HepG2 (cell line): ENCODE measurements around the gene MAJIN. TPM values are rescaled to one million over a fixed set of nuclear protein-coding genes. Genes with fewer than 3 reads are reported as not detected.

Source experiments
- FOSL2 ChIP-seq: sonication (generic); formaldehyde crosslinking; IDR thresholded peaks from 2 replicates; pipeline ENCODE4 v1.4.0; 2020; ENCODE audit warnings: missing genetic modification reagents
- GZF1 ChIP-seq: sonication (generic); formaldehyde crosslinking; IDR thresholded peaks from 2 replicates; pipeline ENCODE4 v1.5.1; 2020; ENCODE audit warnings: mild to moderate bottlenecking, missing genetic modification reagents
- KDM4B ChIP-seq: sonication (generic); formaldehyde crosslinking; IDR thresholded peaks from 2 replicates; pipeline ENCODE4 v1.4.0; 2020; ENCODE audit warnings: missing genetic modification reagents
- RXRA ChIP-seq: sonication (generic); formaldehyde crosslinking; IDR thresholded peaks from 2 replicates; pipeline ENCODE4 v1.5.1; 2020; ENCODE audit warnings: missing genetic modification reagents
- SMARCC2 ChIP-seq: fragments of 450-650 bp; IDR thresholded peaks from 2 replicates; pipeline ENCODE4 v1.6.1; 2017; ENCODE audit warnings: antibody characterized with exemption, mild to moderate bottlenecking
- ZBTB21 ChIP-seq: sonication (generic); formaldehyde crosslinking; IDR thresholded peaks from 2 replicates; pipeline ENCODE4 v1.4.0; 2020; ENCODE audit warnings: missing genetic modification reagents
- ZFP82 ChIP-seq: sonication (generic); formaldehyde crosslinking; IDR thresholded peaks from 2 replicates; pipeline ENCODE4 v1.5.1; 2020; ENCODE audit warnings: mild to moderate bottlenecking, missing genetic modification reagents, borderline replicate concordance
- ZKSCAN5 ChIP-seq: sonication (generic); formaldehyde crosslinking; IDR thresholded peaks from 2 replicates; pipeline ENCODE4 v1.5.1; 2020; ENCODE audit warnings: mild to moderate bottlenecking, missing genetic modification reagents
- ZNF10 ChIP-seq: sonication (generic); formaldehyde crosslinking; IDR thresholded peaks from 2 replicates; pipeline ENCODE4 v1.4.0; 2020; ENCODE audit warnings: mild to moderate bottlenecking, low read depth, missing genetic modification reagents, borderline replicate concordance
- ZNF124 ChIP-seq: sonication (generic); formaldehyde crosslinking; IDR thresholded peaks from 2 replicates; pipeline ENCODE4 v1.4.0; 2020; ENCODE audit warnings: missing genetic modification reagents
- ZNF546 ChIP-seq: sonication (generic); formaldehyde crosslinking; conservative IDR thresholded peaks from 2 replicates; pipeline ENCODE4 v1.8.1; 2023; ENCODE audit warnings: mild to moderate bottlenecking, missing genetic modification reagents
- ZNF678 ChIP-seq: sonication (generic); formaldehyde crosslinking; IDR thresholded peaks from 2 replicates; pipeline ENCODE4 v1.4.0; 2020; ENCODE audit warnings: mild to moderate bottlenecking, missing genetic modification reagents
- polyA plus RNA-seq, 8 experiments: library from polyadenylated mRNA; depleted of rRNA in 3 of 8; stranded (reverse) in 7 of 8; unstranded in 1 of 8; fragments of >200 nt; fragmentation: Illumina TruSeq in 4 of 8; extraction: Trizol in 4 of 8; gene quantifications; 2 replicates each; pipeline versions ENCODE4 v1.2.1 to v1.2.3, GENCODE V29; 2011 to 2016; ENCODE audit warnings: low read depth in 4 of 8, missing spikeins in 1 of 8, mixed read lengths in 1 of 8; ENCODE audit not compliant: insufficient read depth in 1 of 8
- total RNA-seq, 5 experiments: library from RNA; depleted of rRNA; stranded (reverse); fragments of >200 nt; fragmentation: Illumina TruSeq; extraction: Trizol; gene quantifications; 2 replicates each; pipeline ENCODE4 v1.2.3, GENCODE V29; 2016; ENCODE audit warnings: low read depth in 1 of 5
- TF ChIP-seq, protein P1 (sequence below): sonication (generic); formaldehyde crosslinking; IDR thresholded peaks from 2 replicates; pipeline ENCODE4 v1.4.0; 2020; ENCODE audit warnings: missing genetic modification reagents, mild to moderate bottlenecking, borderline replicate concordance
- TF ChIP-seq, protein P2 (sequence below): sonication (generic); formaldehyde crosslinking; IDR thresholded peaks from 2 replicates; pipeline ENCODE4 v1.9.0; 2022; ENCODE audit warnings: low read depth, missing genetic modification reagents
- TF ChIP-seq, protein P3 (sequence below): sonication (generic); formaldehyde crosslinking; IDR thresholded peaks from 2 replicates; pipeline ENCODE4 v1.4.0; 2020; ENCODE audit warnings: missing genetic modification reagents
- TF ChIP-seq, protein P4 (sequence below): sonication (generic); formaldehyde crosslinking; IDR thresholded peaks from 2 replicates; pipeline ENCODE4 v1.5.0; 2020; ENCODE audit warnings: mild to moderate bottlenecking, missing genetic modification reagents
- TF ChIP-seq, protein P5 (sequence below): sonication (generic); formaldehyde crosslinking; conservative IDR thresholded peaks from 2 replicates; pipeline ENCODE4 v1.4.0; 2020; ENCODE audit warnings: missing genetic modification reagents

The MAJIN gene
- total and polyA plus RNA-seq, 2 of the 13 experiments (the other 11 are each of a cell fraction or from before 2014, with no cell fraction given), result not detected

DNA sequence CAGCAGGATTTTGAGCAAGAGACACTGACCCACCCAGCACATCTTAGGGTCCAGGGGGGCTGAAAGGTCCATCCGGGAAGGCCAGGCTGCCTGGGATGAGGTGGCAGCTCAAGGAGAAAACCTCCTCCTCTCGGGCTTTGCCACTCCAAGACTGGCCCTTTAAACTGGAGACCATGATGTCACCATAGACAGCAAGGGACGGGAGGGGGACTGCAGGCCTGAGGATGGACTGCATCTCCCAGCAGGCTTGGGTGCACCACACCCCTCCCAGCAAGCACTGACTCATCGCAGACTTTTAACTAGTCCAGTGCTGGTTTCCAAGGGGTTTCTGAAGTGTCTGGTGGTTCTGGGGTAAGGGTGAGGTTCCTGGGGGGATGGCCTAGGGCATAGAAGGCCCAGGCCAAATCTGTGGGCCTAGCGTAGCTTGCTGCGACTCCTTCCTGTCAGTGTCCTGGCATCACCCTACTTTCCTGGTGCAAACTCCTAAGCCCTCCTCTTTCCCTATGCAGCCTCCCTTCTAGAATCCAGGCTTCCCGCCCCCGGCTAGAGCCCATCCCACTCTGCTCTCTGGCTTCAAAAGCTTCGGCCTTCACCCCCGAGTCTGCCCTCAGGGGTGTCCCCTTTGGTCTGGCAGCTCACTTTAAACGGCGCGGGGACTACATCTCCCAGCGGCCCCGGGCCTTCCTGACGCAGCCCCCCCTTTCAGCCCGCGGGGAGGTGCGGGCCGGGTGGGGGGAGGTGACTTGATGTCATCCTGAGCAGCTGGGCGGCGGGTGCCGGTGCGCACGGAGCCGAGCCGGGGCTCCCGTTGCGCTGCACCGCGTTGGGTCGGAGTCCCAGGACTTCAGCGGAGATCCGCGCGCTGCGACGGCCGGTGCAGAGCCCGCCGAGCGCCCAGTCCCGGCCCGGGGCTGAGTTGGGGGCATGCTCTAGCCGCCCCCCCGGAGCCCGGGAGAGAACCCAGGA is 47.7 kb downstream of the MAJIN start, which contains the start of gene PPP2R5B (continued):
- TF ChIP-seq, protein P1, sequence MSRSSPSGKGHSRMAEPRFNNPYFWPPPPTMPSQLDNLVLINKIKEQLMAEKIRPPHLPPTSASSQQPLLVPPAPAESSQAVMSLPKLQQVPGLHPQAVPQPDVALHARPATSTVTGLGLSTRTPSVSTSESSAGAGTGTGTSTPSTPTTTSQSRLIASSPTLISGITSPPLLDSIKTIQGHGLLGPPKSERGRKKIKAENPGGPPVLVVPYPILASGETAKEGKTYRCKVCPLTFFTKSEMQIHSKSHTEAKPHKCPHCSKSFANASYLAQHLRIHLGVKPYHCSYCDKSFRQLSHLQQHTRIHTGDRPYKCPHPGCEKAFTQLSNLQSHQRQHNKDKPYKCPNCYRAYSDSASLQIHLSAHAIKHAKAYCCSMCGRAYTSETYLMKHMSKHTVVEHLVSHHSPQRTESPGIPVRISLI (CRISPR knock-in tag), result no peak
- no peak for TF ChIP-seq SMARCC2
- no peak for TF ChIP-seq GZF1 (CRISPR knock-in tag)
- no peak for TF ChIP-seq ZNF546 (CRISPR knock-in tag)
- TF ChIP-seq ZNF10 (CRISPR knock-in tag), result no peak
- TF ChIP-seq ZBTB21 (CRISPR knock-in tag), result peak; percentile 42; the same call in 1 of the 2 replicates
- no peak for TF ChIP-seq ZKSCAN5
- TF ChIP-seq, protein P2, sequence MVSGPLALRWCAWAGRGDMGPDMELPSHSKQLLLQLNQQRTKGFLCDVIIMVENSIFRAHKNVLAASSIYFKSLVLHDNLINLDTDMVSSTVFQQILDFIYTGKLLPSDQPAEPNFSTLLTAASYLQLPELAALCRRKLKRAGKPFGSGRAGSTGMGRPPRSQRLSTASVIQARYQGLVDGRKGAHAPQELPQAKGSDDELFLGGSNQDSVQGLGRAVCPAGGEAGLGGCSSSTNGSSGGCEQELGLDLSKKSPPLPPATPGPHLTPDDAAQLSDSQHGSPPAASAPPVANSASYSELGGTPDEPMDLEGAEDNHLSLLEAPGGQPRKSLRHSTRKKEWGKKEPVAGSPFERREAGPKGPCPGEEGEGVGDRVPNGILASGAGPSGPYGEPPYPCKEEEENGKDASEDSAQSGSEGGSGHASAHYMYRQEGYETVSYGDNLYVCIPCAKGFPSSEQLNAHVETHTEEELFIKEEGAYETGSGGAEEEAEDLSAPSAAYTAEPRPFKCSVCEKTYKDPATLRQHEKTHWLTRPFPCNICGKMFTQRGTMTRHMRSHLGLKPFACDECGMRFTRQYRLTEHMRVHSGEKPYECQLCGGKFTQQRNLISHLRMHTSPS (CRISPR knock-in tag), result no peak
- TF ChIP-seq ZFP82 (CRISPR knock-in tag), result no peak
- TF ChIP-seq, protein P3, sequence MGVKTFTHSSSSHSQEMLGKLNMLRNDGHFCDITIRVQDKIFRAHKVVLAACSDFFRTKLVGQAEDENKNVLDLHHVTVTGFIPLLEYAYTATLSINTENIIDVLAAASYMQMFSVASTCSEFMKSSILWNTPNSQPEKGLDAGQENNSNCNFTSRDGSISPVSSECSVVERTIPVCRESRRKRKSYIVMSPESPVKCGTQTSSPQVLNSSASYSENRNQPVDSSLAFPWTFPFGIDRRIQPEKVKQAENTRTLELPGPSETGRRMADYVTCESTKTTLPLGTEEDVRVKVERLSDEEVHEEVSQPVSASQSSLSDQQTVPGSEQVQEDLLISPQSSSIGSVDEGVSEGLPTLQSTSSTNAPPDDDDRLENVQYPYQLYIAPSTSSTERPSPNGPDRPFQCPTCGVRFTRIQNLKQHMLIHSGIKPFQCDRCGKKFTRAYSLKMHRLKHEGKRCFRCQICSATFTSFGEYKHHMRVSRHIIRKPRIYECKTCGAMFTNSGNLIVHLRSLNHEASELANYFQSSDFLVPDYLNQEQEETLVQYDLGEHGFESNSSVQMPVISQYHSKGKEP (CRISPR knock-in tag), result no peak
- no peak for TF ChIP-seq ZNF678 (CRISPR knock-in tag)
- TF ChIP-seq, protein P4, sequence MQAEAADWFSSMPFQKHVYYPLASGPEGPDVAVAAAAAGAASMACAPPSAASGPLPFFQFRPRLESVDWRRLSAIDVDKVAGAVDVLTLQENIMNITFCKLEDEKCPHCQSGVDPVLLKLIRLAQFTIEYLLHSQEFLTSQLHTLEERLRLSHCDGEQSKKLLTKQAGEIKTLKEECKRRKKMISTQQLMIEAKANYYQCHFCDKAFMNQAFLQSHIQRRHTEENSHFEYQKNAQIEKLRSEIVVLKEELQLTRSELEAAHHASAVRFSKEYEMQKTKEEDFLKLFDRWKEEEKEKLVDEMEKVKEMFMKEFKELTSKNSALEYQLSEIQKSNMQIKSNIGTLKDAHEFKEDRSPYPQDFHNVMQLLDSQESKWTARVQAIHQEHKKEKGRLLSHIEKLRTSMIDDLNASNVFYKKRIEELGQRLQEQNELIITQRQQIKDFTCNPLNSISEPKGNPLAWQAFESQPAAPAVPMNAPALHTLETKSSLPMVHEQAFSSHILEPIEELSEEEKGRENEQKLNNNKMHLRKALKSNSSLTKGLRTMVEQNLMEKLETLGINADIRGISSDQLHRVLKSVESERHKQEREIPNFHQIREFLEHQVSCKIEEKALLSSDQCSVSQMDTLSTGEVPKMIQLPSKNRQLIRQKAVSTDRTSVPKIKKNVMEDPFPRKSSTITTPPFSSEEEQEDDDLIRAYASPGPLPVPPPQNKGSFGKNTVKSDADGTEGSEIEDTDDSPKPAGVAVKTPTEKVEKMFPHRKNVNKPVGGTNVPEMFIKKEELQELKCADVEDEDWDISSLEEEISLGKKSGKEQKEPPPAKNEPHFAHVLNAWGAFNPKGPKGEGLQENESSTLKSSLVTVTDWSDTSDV, result peak; percentile 3; the same call in 1 of the 2 replicates
- 0 out of 2 replicates have a peak, but pooled peaks have one; percentile 31 for TF ChIP-seq ZNF124 (CRISPR knock-in tag)
- TF ChIP-seq FOSL2 (CRISPR knock-in tag), result peak; percentile 98
- peak; percentile 37; the same call in 1 of the 2 replicates for TF ChIP-seq RXRA (CRISPR knock-in tag)
- TF ChIP-seq KDM4B (CRISPR knock-in tag), result peak; percentile 41
- TF ChIP-seq, protein P5, sequence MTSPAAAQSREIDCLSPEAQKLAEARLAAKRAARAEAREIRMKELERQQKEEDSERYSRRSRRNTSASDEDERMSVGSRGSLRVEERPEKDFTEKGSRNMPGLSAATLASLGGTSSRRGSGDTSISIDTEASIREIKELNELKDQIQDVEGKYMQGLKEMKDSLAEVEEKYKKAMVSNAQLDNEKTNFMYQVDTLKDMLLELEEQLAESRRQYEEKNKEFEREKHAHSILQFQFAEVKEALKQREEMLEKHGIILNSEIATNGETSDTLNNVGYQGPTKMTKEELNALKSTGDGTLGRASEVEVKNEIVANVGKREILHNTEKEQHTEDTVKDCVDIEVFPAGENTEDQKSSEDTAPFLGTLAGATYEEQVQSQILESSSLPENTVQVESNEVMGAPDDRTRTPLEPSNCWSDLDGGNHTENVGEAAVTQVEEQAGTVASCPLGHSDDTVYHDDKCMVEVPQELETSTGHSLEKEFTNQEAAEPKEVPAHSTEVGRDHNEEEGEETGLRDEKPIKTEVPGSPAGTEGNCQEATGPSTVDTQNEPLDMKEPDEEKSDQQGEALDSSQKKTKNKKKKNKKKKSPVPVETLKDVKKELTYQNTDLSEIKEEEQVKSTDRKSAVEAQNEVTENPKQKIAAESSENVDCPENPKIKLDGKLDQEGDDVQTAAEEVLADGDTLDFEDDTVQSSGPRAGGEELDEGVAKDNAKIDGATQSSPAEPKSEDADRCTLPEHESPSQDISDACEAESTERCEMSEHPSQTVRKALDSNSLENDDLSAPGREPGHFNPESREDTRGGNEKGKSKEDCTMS (CRISPR knock-in tag), result no peak
